ENCODE measurements around the gene MDFI. TPM values are rescaled to one million over a fixed set of nuclear protein-coding genes. Genes with fewer than 3 reads are reported as not detected.
"Not testable (repeated sequence)": the region's sequence is repeated elsewhere in the genome, so short reads cannot be mapped to it uniquely, and the experiment has no call there.

MDFI gene
- total RNA-seq, 1 experiment from 2014 or later, result not detected

DNA sequence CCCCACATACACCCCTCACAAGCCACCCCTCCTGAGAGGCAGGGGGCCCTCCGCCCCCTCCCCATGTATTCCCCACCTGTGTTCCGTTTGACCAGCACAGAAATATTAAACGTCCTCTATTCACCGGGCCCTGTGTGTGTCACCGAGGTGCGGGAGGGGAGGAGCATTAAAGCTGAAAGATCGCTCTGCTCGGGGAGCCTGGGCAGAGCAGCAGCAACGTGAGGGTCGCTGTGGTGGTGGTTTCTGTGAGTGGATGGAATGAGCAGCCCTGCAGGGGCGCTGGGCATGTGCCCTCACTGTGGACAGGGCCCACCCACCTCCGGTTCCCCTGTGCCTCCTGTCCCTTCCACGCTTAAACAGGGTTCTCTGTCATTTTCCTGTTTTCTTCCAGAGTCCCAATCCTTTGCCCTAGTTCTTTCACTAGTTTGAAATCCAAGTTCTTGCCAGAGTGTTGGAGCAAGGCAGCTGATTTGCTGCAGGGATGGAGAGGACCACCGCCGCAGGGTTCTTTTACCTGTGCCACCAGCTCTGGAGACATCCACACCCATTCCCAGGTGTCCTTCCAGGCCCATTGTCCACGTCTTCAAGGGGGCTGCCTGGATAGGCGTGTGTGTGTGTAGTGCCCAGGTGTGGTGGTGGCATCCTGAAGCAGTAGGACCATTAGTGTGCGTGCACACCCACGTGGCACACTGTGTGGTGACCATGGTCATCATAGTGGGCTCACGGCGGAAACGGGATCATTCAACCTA, 37.6 kb upstream of the MDFI start:
- in situ Hi-C loops (cut with HindIII; ENCODE audit: low pct_unique_long_range_greater_than_20kb, low sequenced_read_pairs), result no loop called here
- DNase-seq (ENCODE audit: low read depth), result no peak

DNA sequence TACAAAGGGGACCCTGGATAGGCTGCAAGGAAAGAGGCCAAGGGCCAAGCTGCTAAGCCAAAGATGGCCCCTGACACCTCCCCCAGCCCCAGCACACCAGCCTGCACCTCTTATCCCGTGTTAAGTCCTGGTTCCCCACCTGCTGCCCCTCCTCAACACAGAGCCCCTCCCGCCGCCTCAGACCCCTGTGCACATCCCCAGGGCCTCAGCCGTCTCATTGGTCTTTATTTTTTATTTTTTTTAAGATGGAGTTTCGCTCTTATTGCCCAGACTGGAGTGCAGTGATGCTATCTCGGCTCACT, 37.1 kb upstream of the MDFI start:
- in situ Hi-C loops (cut with HindIII; ENCODE audit: low pct_unique_long_range_greater_than_20kb, low sequenced_read_pairs), result no loop called here
- no peak for DNase-seq (ENCODE audit: low read depth)

DNA sequence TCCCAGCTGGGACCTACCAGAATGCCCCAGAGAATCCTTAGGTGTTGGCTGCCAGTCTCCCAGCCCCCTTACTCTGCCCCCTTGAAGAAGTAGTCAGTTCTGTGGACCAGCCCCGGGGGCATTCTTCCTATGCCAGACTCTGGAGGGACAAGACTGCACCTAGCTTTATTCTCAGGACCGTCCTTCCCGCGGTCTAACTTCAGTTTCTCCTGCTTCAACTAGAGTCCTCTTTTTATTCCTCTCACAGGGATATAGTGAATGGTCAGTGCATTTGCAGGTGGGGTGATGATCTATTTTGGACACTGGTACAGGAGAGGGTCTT, 35.9 kb upstream of the MDFI start:
- in situ Hi-C loops (cut with HindIII; ENCODE audit: low pct_unique_long_range_greater_than_20kb, low sequenced_read_pairs), result no loop called here

DNA sequence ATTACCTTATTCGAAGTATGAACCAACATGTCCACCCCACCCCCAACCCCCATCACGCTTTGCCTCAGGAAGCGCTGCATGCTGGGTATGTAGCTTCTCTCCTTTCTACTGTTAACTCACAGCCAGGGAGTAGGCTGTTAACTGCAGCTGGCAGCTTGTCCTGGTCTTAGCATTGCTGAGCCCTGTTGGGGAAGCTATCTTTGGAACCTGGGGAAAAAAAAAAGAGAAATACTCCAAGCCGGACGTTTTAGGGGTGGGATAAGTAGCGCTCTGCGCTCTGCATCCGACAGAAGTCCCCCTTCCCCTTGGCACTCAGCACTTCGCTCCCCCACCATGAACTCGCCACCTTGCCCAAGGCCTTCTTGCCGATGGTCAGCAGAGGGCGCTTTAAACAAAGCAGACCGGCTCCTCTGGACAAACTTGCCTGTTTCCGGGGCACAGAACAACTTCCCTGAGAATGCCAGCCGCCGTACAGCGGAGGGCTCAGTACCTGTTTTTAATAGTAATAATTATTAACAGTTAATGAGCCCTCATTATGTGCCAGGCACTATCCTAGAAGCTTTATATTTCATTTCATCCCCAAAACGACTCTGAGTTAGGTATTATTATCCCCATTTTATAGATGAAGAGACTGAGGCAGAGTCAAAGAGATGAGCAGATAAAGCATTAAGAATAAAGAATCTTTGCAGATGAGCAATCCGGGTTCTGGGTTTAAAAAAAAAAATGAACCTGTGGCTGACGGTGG, 35.2 kb upstream of the MDFI start:
- in situ Hi-C loops (cut with HindIII; ENCODE audit: low pct_unique_long_range_greater_than_20kb, low sequenced_read_pairs), result no loop called here
- peak; percentile 71 for DNase-seq (ENCODE audit: low read depth)

More for the DNA sequence above, 35.9 kb upstream of the MDFI start:
- DNase-seq (ENCODE audit: low read depth), result no peak

DNA sequence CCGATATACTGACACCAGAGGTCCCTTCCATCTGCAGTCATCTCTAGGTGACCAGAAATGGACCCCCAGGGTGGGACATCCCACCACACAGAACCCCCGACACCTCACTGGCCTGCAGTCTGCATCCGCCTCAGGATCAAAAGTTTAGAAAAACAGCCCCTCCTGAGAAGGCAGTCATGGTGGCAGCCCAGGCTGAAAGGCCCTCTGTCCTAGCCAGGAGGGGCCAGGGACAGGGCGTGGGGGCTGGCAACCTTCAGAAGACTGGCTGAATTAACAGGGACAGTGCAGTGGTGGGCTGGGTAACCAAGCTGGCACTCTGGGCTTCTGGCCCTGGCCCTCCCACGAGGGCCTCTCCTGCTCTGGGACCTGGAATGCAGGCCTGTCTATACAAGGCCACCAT, 34.3 kb upstream of the MDFI start:
- DNase-seq (ENCODE audit: low read depth), result no peak
- in situ Hi-C loops (cut with HindIII; ENCODE audit: low pct_unique_long_range_greater_than_20kb, low sequenced_read_pairs), result no loop called here

DNA sequence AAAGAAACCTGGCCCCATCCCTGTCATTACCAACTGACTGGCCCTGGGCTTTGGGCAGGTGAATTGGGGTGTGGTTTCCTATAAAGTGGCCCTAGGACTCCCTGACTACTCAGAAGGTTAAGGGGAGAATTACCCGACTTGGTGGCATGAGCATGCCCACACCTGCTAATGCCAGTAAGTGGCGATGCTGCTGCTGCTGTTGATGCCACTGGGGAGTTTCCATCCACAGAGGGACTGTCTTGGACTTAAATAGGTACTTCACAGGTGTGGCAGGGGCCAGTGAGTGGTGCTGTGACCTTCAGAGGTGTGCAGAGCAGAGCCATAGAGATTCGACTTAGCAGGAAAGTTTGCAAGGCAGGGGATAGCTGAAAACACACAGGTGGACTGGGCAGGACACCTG, 32.6 kb upstream of the MDFI start:
- in situ Hi-C loops (cut with HindIII; ENCODE audit: low pct_unique_long_range_greater_than_20kb, low sequenced_read_pairs), result no loop called here
- no peak for DNase-seq (ENCODE audit: low read depth)

DNA sequence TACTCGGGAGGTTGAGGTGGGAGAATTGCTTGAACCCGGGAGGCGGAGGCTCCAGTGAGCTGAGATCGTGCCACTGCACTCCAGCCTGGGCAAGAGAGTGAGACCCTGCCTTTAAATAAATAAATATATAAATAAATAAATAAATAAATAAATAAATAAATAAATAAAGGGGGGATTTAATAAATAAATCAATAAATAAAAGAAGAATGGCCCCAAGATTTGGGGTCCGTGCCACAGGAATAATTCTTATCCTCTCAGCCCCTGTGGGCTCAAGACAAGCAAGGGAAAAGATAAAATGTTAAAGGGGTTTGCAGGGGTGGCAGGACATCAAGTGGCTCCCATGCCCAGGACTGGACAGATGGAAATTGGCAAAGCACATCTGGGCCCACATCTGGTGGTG, 31.2 kb upstream of the MDFI start:
- in situ Hi-C loops (cut with HindIII; ENCODE audit: low pct_unique_long_range_greater_than_20kb, low sequenced_read_pairs), result no loop called here
- no peak for DNase-seq (ENCODE audit: low read depth)

DNA sequence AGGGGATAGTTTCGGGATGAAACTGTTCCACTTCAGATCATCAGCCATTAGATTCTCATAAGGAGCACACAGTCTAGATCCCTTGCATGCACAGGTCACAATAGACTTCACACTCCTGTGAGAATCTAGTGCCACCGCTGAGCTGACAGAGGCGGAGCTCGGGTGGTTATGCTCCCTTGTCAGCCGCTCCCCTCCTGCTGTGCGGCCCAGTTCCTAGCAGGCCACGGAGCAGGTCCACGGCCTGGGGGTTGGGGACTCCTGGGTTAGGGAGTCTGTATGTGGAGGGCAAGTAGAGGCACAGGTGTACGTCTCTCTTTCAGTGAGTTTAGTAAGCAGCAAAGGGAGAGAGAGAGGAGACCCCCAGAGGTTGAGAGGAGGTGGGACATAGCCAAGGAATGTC, 30.5 kb upstream of the MDFI start:
- in situ Hi-C loops (cut with HindIII; ENCODE audit: low pct_unique_long_range_greater_than_20kb, low sequenced_read_pairs), result no loop called here
- no peak for DNase-seq (ENCODE audit: low read depth)

DNA sequence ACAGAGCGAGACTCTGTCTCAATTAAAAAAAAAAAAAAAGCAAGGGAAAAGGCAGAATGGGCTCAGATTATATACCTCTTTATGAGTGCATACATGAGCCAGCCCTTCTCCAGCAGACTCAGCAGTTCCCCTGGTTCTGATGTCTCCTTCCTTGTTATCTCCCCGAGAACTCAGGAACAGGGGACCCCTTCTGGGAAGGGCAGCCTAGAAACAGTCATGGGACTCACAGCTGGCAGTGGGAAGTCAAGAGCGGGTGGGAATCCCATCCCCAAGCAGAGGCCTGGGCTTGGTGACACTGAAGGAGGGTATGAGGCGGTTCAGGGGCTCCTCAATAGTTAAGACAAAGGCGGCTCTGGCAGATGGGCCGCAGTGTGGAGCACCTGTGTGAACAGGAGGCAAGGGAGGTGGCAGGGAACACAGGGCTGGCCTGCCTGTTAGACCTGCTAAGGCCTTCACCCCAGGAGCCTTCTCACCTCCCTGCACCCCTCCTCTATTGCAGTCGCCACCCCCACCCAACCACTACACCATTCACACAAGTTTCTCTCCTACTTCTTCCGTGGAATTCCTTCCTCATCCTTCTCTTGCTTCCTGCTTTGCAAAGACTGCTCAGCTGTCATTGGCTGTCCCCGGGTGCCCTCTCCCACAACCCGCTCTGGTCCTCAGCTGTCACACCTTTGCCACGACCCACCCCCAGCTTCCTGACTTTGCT, 29.7 kb upstream of the MDFI start:
- no peak for DNase-seq (ENCODE audit: low read depth)
- in situ Hi-C loops (cut with HindIII; ENCODE audit: low pct_unique_long_range_greater_than_20kb, low sequenced_read_pairs), result no loop called here

DNA sequence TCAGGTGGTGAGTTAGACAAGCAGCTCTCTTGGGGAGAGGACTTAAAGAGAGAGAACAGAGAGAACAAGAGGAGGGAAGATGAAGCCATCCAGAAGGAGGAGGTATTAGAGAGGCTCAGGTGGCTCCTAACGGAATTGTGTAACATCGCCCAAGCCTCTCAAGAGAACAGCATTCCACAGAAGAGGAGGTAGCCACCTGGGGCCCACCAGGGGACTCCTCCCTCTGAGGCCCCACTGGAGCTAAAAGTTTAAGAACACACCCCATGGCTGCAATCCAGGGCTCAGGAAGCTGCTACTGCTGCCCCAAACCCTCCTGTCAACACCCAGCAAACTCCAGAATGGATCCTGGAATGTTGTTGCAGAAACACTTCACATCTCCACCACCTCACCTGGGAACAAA, 23.6 kb upstream of the MDFI start:
- in situ Hi-C loops (cut with HindIII; ENCODE audit: low pct_unique_long_range_greater_than_20kb, low sequenced_read_pairs), result no loop called here
- no peak for DNase-seq (ENCODE audit: low read depth)

DNA sequence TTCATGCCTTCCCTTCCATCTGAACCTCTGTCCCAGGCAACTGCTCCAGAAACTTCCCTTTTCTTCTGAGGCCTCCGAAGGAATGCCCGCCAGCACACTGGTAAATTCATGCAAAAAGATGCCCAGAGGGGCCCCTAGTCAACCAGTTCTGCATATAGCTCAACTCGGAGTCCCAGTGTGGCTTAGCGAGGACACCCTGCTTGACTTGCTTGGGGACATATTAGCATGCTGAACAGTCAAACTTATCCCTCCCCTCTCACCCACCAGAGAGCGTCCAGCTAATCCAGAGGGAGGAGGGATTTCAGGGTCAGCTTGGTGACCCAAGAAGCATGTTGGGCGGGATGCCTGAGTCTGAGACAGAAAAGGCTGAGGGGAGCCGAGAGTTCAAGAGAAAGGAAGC, 23.0 kb upstream of the MDFI start:
- in situ Hi-C loops (cut with HindIII; ENCODE audit: low pct_unique_long_range_greater_than_20kb, low sequenced_read_pairs), result no loop called here
- no peak for DNase-seq (ENCODE audit: low read depth)

DNA sequence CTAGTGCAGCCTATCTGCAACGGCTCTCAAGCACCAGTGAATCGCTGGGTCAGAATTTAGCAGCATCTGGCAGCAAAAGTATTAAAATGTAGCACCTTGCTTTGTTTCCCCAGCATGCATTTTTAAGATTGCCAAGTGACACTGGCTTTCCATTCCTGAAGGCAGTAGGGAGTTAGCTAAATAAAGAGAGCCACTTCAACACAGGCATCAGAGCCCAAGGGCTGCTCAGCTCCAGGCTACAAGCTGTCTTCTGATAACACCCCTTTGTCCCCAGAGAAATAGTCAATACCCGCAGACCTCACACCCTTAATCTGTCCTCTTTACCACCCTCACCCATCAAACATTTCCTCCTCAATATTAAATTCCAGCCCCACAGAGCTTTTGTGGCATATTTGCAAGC, 19.7 kb upstream of the MDFI start:
- in situ Hi-C loops (cut with HindIII; ENCODE audit: low pct_unique_long_range_greater_than_20kb, low sequenced_read_pairs), result no loop called here

DNA sequence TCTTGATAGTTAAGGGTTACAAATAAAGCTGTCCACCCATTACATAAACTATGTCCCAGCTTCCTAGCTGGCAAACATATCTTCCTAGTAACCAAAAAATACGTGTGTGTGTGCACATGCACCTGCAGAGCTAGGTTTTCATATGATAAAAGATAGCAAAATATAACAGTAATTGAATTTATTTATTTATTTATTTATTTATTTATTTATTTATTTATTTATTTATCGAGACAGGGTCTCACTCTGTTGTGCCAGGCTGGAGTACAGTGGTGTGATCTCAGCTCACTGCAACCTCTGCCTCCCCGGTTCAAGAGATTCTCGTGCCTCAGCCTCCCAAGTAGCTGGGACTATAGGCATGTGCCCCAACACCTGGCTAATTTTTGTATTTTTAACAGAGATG, 19.1 kb upstream of the MDFI start:
- DNase-seq (ENCODE audit: low read depth); in situ Hi-C loops (cut with HindIII; ENCODE audit: low pct_unique_long_range_greater_than_20kb, low sequenced_read_pairs): not testable (repeated sequence)

More for the DNA sequence above, 19.7 kb upstream of the MDFI start:
- DNase-seq (ENCODE audit: low read depth), result no peak

DNA sequence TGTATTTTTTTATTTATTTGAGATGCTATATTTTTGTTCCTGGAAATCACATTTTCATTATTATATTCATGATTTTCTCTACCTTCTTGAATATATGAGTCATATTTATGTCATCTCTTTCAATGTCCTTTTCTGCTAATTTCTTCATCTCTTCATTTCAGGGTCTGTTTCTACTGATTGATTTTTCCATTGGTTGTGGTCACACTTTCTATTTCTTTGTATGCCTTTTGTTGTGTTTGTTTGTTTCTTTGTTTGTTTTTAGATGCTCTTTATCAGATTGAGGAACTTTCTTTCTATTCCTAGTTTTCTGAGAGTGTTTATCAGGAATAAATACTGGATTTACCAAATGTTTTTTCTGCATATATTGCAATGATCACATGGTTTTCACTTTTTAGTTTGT, 16.9 kb upstream of the MDFI start:
- in situ Hi-C loops (cut with HindIII; ENCODE audit: low pct_unique_long_range_greater_than_20kb, low sequenced_read_pairs), result no loop called here
- no peak for DNase-seq (ENCODE audit: low read depth)

DNA sequence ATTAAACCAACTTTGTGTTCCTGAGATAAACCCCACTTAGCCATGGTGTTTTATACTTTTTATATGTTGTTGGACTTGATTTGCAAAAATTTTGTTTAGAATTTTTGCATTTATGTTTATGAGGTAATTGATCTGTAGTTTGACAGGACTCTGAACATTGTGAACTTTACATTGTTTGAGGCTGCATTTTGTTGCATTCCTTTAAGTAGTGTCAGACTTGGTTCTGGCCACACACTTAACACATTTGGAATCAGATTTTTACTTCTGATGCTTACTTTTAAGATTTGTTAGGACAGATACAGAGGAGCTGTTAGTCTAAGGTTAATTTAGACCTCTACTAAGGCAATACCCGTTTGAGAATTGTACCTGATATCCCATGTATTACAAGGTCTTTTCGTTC, 16.5 kb upstream of the MDFI start:
- no peak for DNase-seq (ENCODE audit: low read depth)
- in situ Hi-C loops (cut with HindIII; ENCODE audit: low pct_unique_long_range_greater_than_20kb, low sequenced_read_pairs), result no loop called here

DNA sequence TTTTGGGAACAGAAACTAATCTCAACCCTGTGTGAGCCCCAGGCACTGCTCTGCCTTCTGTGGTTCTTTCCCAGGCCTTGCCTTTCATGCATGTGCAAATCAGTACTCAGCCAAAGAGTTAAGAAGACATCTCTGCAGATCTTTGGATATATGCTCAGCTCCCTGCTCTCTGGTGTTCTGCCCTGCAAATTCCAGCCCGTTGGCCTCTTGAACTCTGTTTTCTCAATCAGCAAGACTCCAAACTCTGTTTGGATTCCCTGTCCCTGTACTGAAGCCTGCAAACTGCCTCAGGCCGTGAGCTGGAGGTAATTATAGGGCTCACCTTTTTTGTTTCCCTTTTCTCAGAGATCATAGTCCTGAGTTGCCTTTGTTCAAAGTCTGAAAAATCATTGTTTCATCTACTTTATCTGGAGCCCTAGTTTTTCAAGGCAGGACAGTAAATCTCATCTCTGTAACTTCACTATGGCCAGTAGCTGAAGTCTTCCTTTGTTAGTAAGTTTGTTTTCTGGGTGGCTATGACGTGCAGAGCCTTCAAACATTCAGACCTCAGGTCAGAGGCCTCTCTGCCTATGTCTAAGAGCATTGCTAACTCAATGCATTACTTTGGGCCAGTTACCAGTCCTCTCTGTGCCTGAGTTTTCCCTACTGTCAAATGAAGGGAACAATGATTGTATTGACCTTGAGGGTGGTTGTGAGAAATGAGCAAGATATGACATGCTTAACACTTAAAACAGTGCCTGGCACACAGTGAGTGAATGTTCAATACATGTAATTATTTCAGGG, 15.9 kb upstream of the MDFI start:
- in situ Hi-C loops (cut with HindIII; ENCODE audit: low pct_unique_long_range_greater_than_20kb, low sequenced_read_pairs), result no loop called here
- DNase-seq (ENCODE audit: low read depth), result no peak

DNA sequence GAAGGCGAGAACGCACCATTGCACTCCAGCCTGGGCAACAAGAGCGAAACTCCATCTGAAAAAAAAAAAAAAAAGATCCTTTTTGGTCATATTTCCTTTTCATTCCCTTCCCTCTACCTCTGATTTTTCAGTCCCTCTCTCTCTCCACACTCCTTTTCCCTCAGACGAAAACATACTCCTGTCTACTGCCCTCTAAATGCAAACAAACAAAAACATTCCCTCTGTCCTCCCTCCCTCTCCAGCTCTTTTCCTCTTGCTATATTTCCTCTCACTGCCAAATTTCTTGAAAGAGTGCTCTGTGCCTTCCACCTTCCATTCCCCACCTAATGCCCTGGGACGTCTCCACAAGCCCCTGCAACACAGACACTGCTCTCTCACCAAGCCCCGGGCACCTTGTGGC, 14.9 kb upstream of the MDFI start:
- DNase-seq (ENCODE audit: low read depth), result no peak
- in situ Hi-C loops (cut with HindIII; ENCODE audit: low pct_unique_long_range_greater_than_20kb, low sequenced_read_pairs), result no loop called here

DNA sequence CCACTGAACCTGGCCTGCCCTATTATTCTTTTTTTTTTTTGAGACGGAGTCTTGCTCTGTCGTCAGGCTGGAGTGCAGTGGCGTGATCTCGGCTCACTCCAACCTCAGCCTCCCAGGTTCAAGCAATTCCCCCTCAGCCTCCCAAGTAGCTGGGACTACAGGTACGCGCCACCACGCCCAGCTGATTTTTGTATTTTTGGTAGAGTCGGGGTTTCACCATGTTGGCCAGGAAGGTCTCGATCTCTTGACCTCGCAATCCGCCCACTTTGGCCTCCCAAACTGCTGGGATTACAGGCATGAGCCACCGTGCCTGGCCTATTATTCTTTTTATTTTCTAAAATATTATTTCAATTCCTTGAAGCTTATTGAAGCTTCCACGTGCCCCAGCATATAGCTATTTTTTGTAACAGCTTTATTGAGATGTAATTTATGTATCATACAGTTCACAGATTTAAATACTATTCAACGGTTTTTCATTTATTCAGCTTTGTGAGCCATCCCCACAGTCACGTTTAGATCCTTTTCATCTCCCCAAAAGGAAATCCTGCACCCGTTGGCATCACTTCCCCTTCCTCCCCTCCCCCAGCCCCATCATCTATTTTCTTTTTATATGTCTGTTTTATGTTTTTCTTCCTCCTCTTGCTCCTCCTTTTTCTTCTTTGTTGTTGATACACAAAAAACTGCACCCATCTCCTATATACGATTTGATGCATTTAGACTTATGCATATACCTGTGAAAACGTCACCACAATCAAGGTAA, 13.5 kb upstream of the MDFI start:
- DNase-seq (ENCODE audit: low read depth), result no peak
- in situ Hi-C loops (cut with HindIII; ENCODE audit: low pct_unique_long_range_greater_than_20kb, low sequenced_read_pairs), result no loop called here
